ENCODE data around the gene DSCAM.

DSCAM gene

GRCh38 chr21:40640266-40640789 lies 206.6 kb downstream of the DSCAM start:
- H3K27ac Mint-ChIP-seq: no peak overlapping the region
- no peaks in the 10 kb centered on the region for H3K27me3 Mint-ChIP-seq
- H3K9me3 Mint-ChIP-seq: no peaks in the 10 kb centered on the region
- DNase-seq: no peak
- ATAC-seq: no peak
- H3K4me1 Mint-ChIP-seq: no peaks in the 10 kb centered on the region
- H3K4me3 Mint-ChIP-seq: no peak overlapping the region

GRCh38 chr21:40639616-40640194 lies 207.3 kb downstream of the DSCAM start:
- Mint-ChIP-seq H3K4me1 (no peaks in the 10 kb centered on the region), H3K27me3 (no peaks in the 10 kb centered on the region), H3K4me3 (no peak overlapping the region), H3K27ac (no peak overlapping the region), H3K9me3 (no peaks in the 10 kb centered on the region)
- no peak for DNase-seq
- no peak for ATAC-seq

GRCh38 chr21:40638466-40639251 lies 208.3 kb downstream of the DSCAM start:
- Mint-ChIP-seq H3K27me3 (no peaks in the 10 kb centered on the region), H3K27ac (no peak overlapping the region), H3K4me1 (no peaks in the 10 kb centered on the region), H3K9me3 (no peaks in the 10 kb centered on the region), H3K4me3 (no peak overlapping the region)
- ATAC-seq (no peak), DNase-seq (no peak)

GRCh38 chr21:40636026-40636425 lies 210.9 kb downstream of the DSCAM start:
- H3K4me3 Mint-ChIP-seq: no peak overlapping the region
- H3K4me1 Mint-ChIP-seq: no peaks in the 10 kb centered on the region
- no peaks in the 10 kb centered on the region for H3K9me3 Mint-ChIP-seq
- DNase-seq (no peak), ATAC-seq (no peak)
- no peak overlapping the region for H3K27ac Mint-ChIP-seq
- no peaks in the 10 kb centered on the region for H3K27me3 Mint-ChIP-seq

- Mint-ChIP-seq H3K4me1 (no peaks in the 10 kb centered on the region), H3K4me3 (no peak overlapping the region), H3K9me3 (no peaks in the 10 kb centered on the region), H3K27ac (no peak overlapping the region), H3K27me3 (no peaks in the 10 kb centered on the region)
- DNase-seq (no peak), ATAC-seq (no peak)
Observed at GRCh38 chr21:40635391-40635790, 211.6 kb downstream of the DSCAM start.

GRCh38 chr21:40634141-40634540 lies 212.8 kb downstream of the DSCAM start:
- ATAC-seq: no peak
- Mint-ChIP-seq H3K27ac (no peak overlapping the region), H3K4me3 (no peak overlapping the region), H3K4me1 (no peaks in the 10 kb centered on the region), H3K9me3 (peaks cover 0 to 4% of the 10 kb centered on the region in 2 donors), H3K27me3 (no peaks in the 10 kb centered on the region)
- DNase-seq: no peak

GRCh38 chr21:40633048-40633447 lies 213.9 kb downstream of the DSCAM start:
- DNase-seq (no peak), ATAC-seq (no peak)
- H3K9me3 Mint-ChIP-seq: peaks cover 0 to 4% of the 10 kb centered on the region in 2 donors
- no peak overlapping the region for H3K27ac Mint-ChIP-seq
- no peaks in the 10 kb centered on the region for H3K27me3 Mint-ChIP-seq
- no peaks in the 10 kb centered on the region for H3K4me1 Mint-ChIP-seq
- no peak overlapping the region for H3K4me3 Mint-ChIP-seq

- H3K4me3 Mint-ChIP-seq: no peak overlapping the region
- ATAC-seq: no peak
- no peak for DNase-seq
- peaks cover 4 to 8% of the 10 kb centered on the region in 2 donors for H3K9me3 Mint-ChIP-seq
- H3K4me1 Mint-ChIP-seq: no peaks in the 10 kb centered on the region
- no peaks in the 10 kb centered on the region for H3K27me3 Mint-ChIP-seq
- no peak overlapping the region for H3K27ac Mint-ChIP-seq
Observed at GRCh38 chr21:40631211-40631610, 215.7 kb downstream of the DSCAM start.

- ATAC-seq: no peak
- Mint-ChIP-seq H3K4me3 (no peak overlapping the region), H3K4me1 (no peaks in the 10 kb centered on the region), H3K27me3 (no peaks in the 10 kb centered on the region), H3K27ac (no peak overlapping the region), H3K9me3 (peaks cover 9 to 19% of the 10 kb centered on the region in 2 donors)
- DNase-seq: no peak
Observed at GRCh38 chr21:40625991-40626390, 221.0 kb downstream of the DSCAM start.

GRCh38 chr21:40623528-40623927 lies 223.4 kb downstream of the DSCAM start:
- Mint-ChIP-seq H3K4me1 (no peaks in the 10 kb centered on the region), H3K4me3 (no peak overlapping the region), H3K27ac (no peak overlapping the region), H3K27me3 (no peaks in the 10 kb centered on the region), H3K9me3 (peaks cover 5 to 28% of the 10 kb centered on the region in 2 donors)
- DNase-seq (no peak), ATAC-seq (no peak)

GRCh38 chr21:40622531-40622930 lies 224.4 kb downstream of the DSCAM start:
- no peaks in the 10 kb centered on the region for H3K27me3 Mint-ChIP-seq
- H3K9me3 Mint-ChIP-seq: peaks cover 5 to 36% of the 10 kb centered on the region in 2 donors
- H3K4me1 Mint-ChIP-seq: no peaks in the 10 kb centered on the region
- no peak overlapping the region for H3K4me3 Mint-ChIP-seq
- ATAC-seq: no peak
- H3K27ac Mint-ChIP-seq: no peak overlapping the region
- no peak for DNase-seq

GRCh38 chr21:40620386-40621145 lies 226.4 kb downstream of the DSCAM start:
- no peak for DNase-seq
- H3K27me3 Mint-ChIP-seq: no peaks in the 10 kb centered on the region
- peaks cover 0 to 32% of the 10 kb centered on the region in 2 donors for H3K9me3 Mint-ChIP-seq
- no peak overlapping the region for H3K27ac Mint-ChIP-seq
- no peaks in the 10 kb centered on the region for H3K4me1 Mint-ChIP-seq
- no peak overlapping the region for H3K4me3 Mint-ChIP-seq
- no peak for ATAC-seq

GRCh38 chr21:40618191-40618973 lies 228.6 kb downstream of the DSCAM start:
- ATAC-seq (no peak), DNase-seq (no peak)
- Mint-ChIP-seq H3K27ac (peak overlapping the region in 1 of 2 donors; percentile 65), H3K4me3 (no peak overlapping the region), H3K4me1 (no peaks in the 10 kb centered on the region), H3K27me3 (no peaks in the 10 kb centered on the region), H3K9me3 (peaks cover 0 to 32% of the 10 kb centered on the region in 2 donors)

- Mint-ChIP-seq H3K4me1 (no peaks in the 10 kb centered on the region), H3K27ac (no peak overlapping the region), H3K4me3 (no peak overlapping the region), H3K9me3 (peaks cover 0 to 24% of the 10 kb centered on the region in 2 donors), H3K27me3 (no peaks in the 10 kb centered on the region)
- ATAC-seq: no peak
- no peak for DNase-seq
Observed at GRCh38 chr21:40616377-40616704, 230.6 kb downstream of the DSCAM start.
